OCI-LY3 (cell line): ENCODE results near the gene CAMK2D.

Experiments used
- CTCF ChIP-seq: fragments of 200-600, 300-600 bp; sonication (generic); IDR thresholded peaks from 2 replicates; pipeline ENCODE4 v1.5.1; 2014; ENCODE audit warnings: antibody characterized with exemption, low read length, low read depth
- EZH2phosphoT487 ChIP-seq: fragments of 200-600 bp; shearing (Covaris generic); IDR thresholded peaks from 2 replicates; pipeline ENCODE4 v1.6.1; 2018; ENCODE audit warnings: antibody characterized with exemption, mixed run types, low read depth

DNA sequence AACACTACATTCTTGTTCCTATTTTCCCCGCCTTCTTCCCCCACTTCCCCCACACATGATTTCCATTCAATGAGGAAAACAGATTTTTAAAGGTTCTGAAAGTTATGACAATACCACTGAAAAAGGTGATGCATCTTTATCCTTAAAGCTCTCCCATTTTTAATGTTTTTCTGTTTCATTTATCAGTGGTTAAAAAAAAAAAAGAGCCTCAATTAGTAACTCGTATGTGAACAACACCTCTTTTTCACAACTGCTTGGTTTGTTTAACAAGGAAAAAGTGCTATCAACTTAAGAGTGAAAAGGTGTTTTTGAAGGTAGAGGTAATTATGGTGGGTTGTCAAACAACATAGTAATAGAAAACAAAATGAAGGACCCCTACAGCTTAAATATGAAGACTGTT is 8.2 kb upstream of the CAMK2D start:
- TF ChIP-seq CTCF (no peak), EZH2phosphoT487 (no peak)
